H1 (cell line): Measurements from ENCODE around the gene SIGLEC7. TPM values are rescaled to one million over a fixed set of nuclear protein-coding genes. Genes with fewer than 3 reads are reported as not detected.

Source experiments
- CTCF ChIA-PET: fragments of 300-600 bp; sonication (Branson Sonifier 250); formaldehyde crosslinking; loops from one replicate; lab custom pipeline; 2021; ENCODE audit not compliant: partially characterized antibody; lab: Charles Lee
- POLR2A ChIA-PET: fragments of 300-600 bp; sonication (Branson Sonifier 250); formaldehyde crosslinking; loops from one replicate; lab custom pipeline; 2021; ENCODE audit warnings: inconsistent platforms; ENCODE audit not compliant: partially characterized antibody; lab: Charles Lee
- DNase-seq, 2 experiments: peaks; one replicate each; pipeline versions ENCODE4 v3.0.0 to v3.0.0-alpha.2; 2010 to 2022; ENCODE audit warnings: low spot score in 2 of 2, low read depth in 1 of 2, mixed read lengths in 1 of 2
- FAIRE-seq: peaks from 2 replicates; lab custom pipeline; 2011; peaks lifted over from hg19 to GRCh38; lab: Jason Lieb, UNC
- H2AFZ ChIP-seq: 2 replicates; pipeline ENCODE4 v1.8.1; 2012; ENCODE audit warnings: low read length, inconsistent platforms
- H2AK5ac ChIP-seq: 2 replicates; pipeline ENCODE4 v1.6.1; 2013; ENCODE audit warnings: low read depth, low read length
- H2BK120ac ChIP-seq: replicated peaks from 2 replicates; pipeline ENCODE3; 2013; ENCODE audit warnings: low read depth, low read length, inconsistent platforms
- H2BK12ac ChIP-seq: 2 replicates; pipeline ENCODE4 v1.6.1; 2013; ENCODE audit warnings: low read depth, low read length
- H2BK15ac ChIP-seq: 2 replicates; pipeline ENCODE4 v1.6.1; 2013; ENCODE audit warnings: low read length
- H2BK20ac ChIP-seq: 2 replicates; pipeline ENCODE4 v1.6.1; 2013; ENCODE audit warnings: low read length
- H2BK5ac ChIP-seq: 2 replicates; pipeline ENCODE4 v1.6.1; 2013; ENCODE audit warnings: low read depth, low read length
- H3K14ac ChIP-seq: 2 replicates; pipeline ENCODE4 v1.6.1; 2013; ENCODE audit warnings: inconsistent platforms; ENCODE audit not compliant: insufficient read length
- H3K18ac ChIP-seq: 2 replicates; pipeline ENCODE4 v1.6.1; 2013; ENCODE audit warnings: low read length; ENCODE audit errors: extremely low read depth
- H3K23ac ChIP-seq: 2 replicates; pipeline ENCODE4 v1.6.1; 2013; ENCODE audit warnings: inconsistent platforms; ENCODE audit not compliant: insufficient read length
- H3K23me2 ChIP-seq: 2 replicates; pipeline ENCODE4 v1.6.1; 2013; ENCODE audit warnings: low read depth, low read length
- H3K27ac ChIP-seq: 2 replicates; pipeline ENCODE4 v1.6.1; 2011; ENCODE audit warnings: low read depth, low read length, inconsistent platforms
- H3K27me3 ChIP-seq, 4 experiments: replicated peaks in 1 of 4; 1 replicate in 1 of 4; 2 replicates in 3 of 4; pipeline versions ENCODE4 v1.6.1 to v1.8.1; 2011 to 2013; ENCODE audit warnings: low read length in 3 of 4, mild to moderate bottlenecking in 3 of 4, inconsistent platforms in 2 of 4, mixed read lengths in 2 of 4, moderate library complexity in 1 of 4; ENCODE audit not compliant: control insufficient read depth in 3 of 4, insufficient read depth in 3 of 4; ENCODE audit errors: extremely low read depth in 1 of 4
- H3K36me3 ChIP-seq, 4 experiments: 2 replicates each; pipeline versions ENCODE4 v1.6.1 to v1.8.1; 2011 to 2013; ENCODE audit warnings: mild to moderate bottlenecking in 4 of 4, low read length in 3 of 4, moderate library complexity in 2 of 4, control low read depth in 1 of 4, inconsistent platforms in 1 of 4; ENCODE audit not compliant: insufficient read depth in 4 of 4, control insufficient read depth in 2 of 4
- H3K4ac ChIP-seq: replicated peaks from 2 replicates; pipeline ENCODE3; 2013; ENCODE audit warnings: low read length, low read depth, mixed read lengths, inconsistent platforms; ENCODE audit not compliant: insufficient read length
- H3K4me1 ChIP-seq, 4 experiments: replicated peaks in 1 of 4; 1 replicate in 1 of 4; 2 replicates in 3 of 4; pipeline versions ENCODE4 v1.6.1 to v1.8.1; 2011 to 2013; ENCODE audit warnings: low read length in 3 of 4, inconsistent platforms in 2 of 4, mixed read lengths in 1 of 4; ENCODE audit not compliant: insufficient read depth in 4 of 4, control insufficient read depth in 3 of 4
- H3K4me2 ChIP-seq, 2 experiments: 2 replicates each; pipeline versions ENCODE4 v1.6.1 to v1.8.1; 2011 to 2013; ENCODE audit warnings: low read depth in 2 of 2, low read length in 2 of 2, control low read depth in 1 of 2, inconsistent platforms in 1 of 2, mild to moderate bottlenecking in 1 of 2; ENCODE audit not compliant: insufficient read depth in 1 of 2
- H3K4me3 ChIP-seq, 4 experiments: fragments of 200-600, 300-600 bp in 1 of 4; sonication (generic), shearing (Covaris generic), sonication (Bioruptor Twin) in 1 of 4; 2 replicates each; pipeline versions ENCODE4 v1.5.1 to v1.8.1; 2011 to 2016; ENCODE audit warnings: low read length in 4 of 4, low read depth in 3 of 4, control low read depth in 2 of 4, inconsistent platforms in 2 of 4, mild to moderate bottlenecking in 2 of 4, mixed read lengths in 1 of 4, moderate library complexity in 1 of 4; ENCODE audit not compliant: insufficient read depth in 2 of 4; ENCODE audit errors: extremely low read depth in 1 of 4
- H3K56ac ChIP-seq: replicated peaks from 2 replicates; pipeline ENCODE3; 2013; ENCODE audit warnings: low read depth, mild to moderate bottlenecking, mixed read lengths, low read length, inconsistent platforms; ENCODE audit not compliant: insufficient read length
- H3K79me1 ChIP-seq: 2 replicates; pipeline ENCODE4 v1.6.1; 2013; ENCODE audit warnings: low read depth, low read length, control low read depth
- H3K79me2 ChIP-seq, 2 experiments: 2 replicates each; pipeline versions ENCODE4 v1.6.1 to v1.8.1; 2012 to 2013; ENCODE audit warnings: low read length in 2 of 2, mild to moderate bottlenecking in 2 of 2, inconsistent platforms in 1 of 2; ENCODE audit not compliant: insufficient read depth in 2 of 2, control insufficient read depth in 1 of 2
- H3K9ac ChIP-seq, 4 experiments: replicated peaks in 1 of 4; 1 replicate in 1 of 4; 2 replicates in 3 of 4; pipeline versions ENCODE4 v1.6.1 to v1.8.1; 2011 to 2013; ENCODE audit warnings: low read depth in 3 of 4, low read length in 3 of 4, control low read depth in 2 of 4, mild to moderate bottlenecking in 2 of 4, moderate library complexity in 2 of 4, inconsistent platforms in 1 of 4; ENCODE audit errors: extremely low read depth in 1 of 4
- H3K9me3 ChIP-seq, 2 experiments: 2 replicates each; pipeline versions ENCODE4 v1.6.1 to v1.8.1; 2012 to 2013; ENCODE audit warnings: mild to moderate bottlenecking in 2 of 2, moderate library complexity in 2 of 2, control low read depth in 1 of 2, inconsistent platforms in 1 of 2, low read depth in 1 of 2, low read length in 1 of 2, mixed read lengths in 1 of 2; ENCODE audit not compliant: insufficient read depth in 2 of 2
- H4K20me1 ChIP-seq, 2 experiments: replicated peaks in 1 of 2; 2 replicates each; pipeline versions ENCODE3 to v1.8.1; 2011 to 2013; ENCODE audit warnings: inconsistent platforms in 2 of 2, low read length in 2 of 2, mild to moderate bottlenecking in 1 of 2; ENCODE audit not compliant: insufficient read depth in 2 of 2, control insufficient read depth in 1 of 2
- H4K5ac ChIP-seq: 2 replicates; pipeline ENCODE4 v1.6.1; 2013; ENCODE audit warnings: low read length, low read depth, mixed read lengths, inconsistent platforms; ENCODE audit not compliant: insufficient read length
- H4K8ac ChIP-seq: 2 replicates; pipeline ENCODE4 v1.8.0; 2013; ENCODE audit warnings: mild to moderate bottlenecking, moderate library complexity, low read length, inconsistent platforms; ENCODE audit not compliant: insufficient read depth; ENCODE audit errors: extremely low read depth
- H4K91ac ChIP-seq: replicated peaks from 2 replicates; pipeline ENCODE3; 2013; ENCODE audit warnings: low read length, mixed read lengths, inconsistent platforms; ENCODE audit not compliant: insufficient read length
- BCL11A ChIP-seq, 2 experiments: IDR thresholded peaks; one replicate each; pipeline ENCODE4 v1.6.1; 2011; ENCODE audit warnings: low read depth in 2 of 2, low read length in 2 of 2, mild to moderate bottlenecking in 2 of 2
- CBX8 ChIP-seq: fragments of 300-800, 300-1000 bp; sonication (generic); IDR thresholded peaks from 2 replicates; pipeline ENCODE4 v1.7.1; 2016; ENCODE audit warnings: low read depth, low read length, borderline replicate concordance
- CREB1 ChIP-seq: IDR thresholded peaks from 2 replicates; pipeline ENCODE4 v1.6.1; 2012; ENCODE audit warnings: inconsistent platforms
- CTBP2 ChIP-seq: IDR thresholded peaks from 2 replicates; pipeline ENCODE4 v1.7.0; 2011; ENCODE audit warnings: borderline replicate concordance, mild to moderate bottlenecking, moderate library complexity, mixed read lengths, low read length; ENCODE audit not compliant: insufficient read depth, insufficient read length
- HDAC6 ChIP-seq: IDR thresholded peaks from one replicate; pipeline ENCODE4 v1.7.1; 2012; ENCODE audit warnings: low read depth, mild to moderate bottlenecking, inconsistent platforms, low read length, moderate library complexity
- KDM4A ChIP-seq: IDR thresholded peaks from one replicate; pipeline ENCODE4 v1.7.1; 2012; ENCODE audit warnings: low read depth, mild to moderate bottlenecking, moderate library complexity, low read length, inconsistent platforms; ENCODE audit not compliant: severe bottlenecking
- WGBS, 2 experiments: shearing (Covaris generic) in 1 of 2; methylation state at CpG; one replicate each; pipeline versions ENCODE4 v1.1.6 to v1.1.7; 2013 to 2015; ENCODE audit warnings: low lambda C conversion rate in 2 of 2, mixed read lengths in 2 of 2, inconsistent platforms in 1 of 2, low coverage in 1 of 2, missing lambda C conversion rate in 1 of 2; ENCODE audit not compliant: insufficient replicate concordance in 2 of 2, insufficient coverage in 1 of 2, insufficient read length in 1 of 2; ENCODE audit errors: extremely low coverage in 1 of 2, missing lambda C conversion rate in 1 of 2; 5-methylcytosine and 5-hydroxymethylcytosine counted together
- polyA plus RNA-seq, 7 experiments: library from polyadenylated mRNA; depleted of rRNA in 3 of 7; stranded (reverse) in 5 of 7; unstranded in 2 of 7; fragments of >200 nt in 5 of 7; fragments of 200-250 nt in 2 of 7; gene quantifications; 1 replicate in 5 of 7; 2 replicates in 1 of 7; 4 replicates in 1 of 7; pipeline versions ENCODE4 v1.2.1 to v1.2.3, GENCODE V29; 2011 to 2013; ENCODE audit warnings: missing spikeins in 2 of 7, mixed read lengths in 2 of 7
- total RNA-seq: library from RNA; stranded (reverse); fragmentation: NEBNext Ultra II Directional; extraction: Animal tissue kit (Norgen Biotek cat#: 25700); gene quantifications from 2 replicates; pipeline ENCODE4 v1.2.1, GENCODE V29; 2021

Gene SIGLEC7
- total and polyA plus RNA-seq, 2 of the 8 experiments (the other 6 are each of a cell fraction or from before 2014, with no cell fraction given), result not detected

GRCh38 chr19:51173681-51174080 is 31.6 kb downstream of the SIGLEC7 start:
- no peaks in the 10 kb centered on the region for H3K79me1 ChIP-seq
- POLR2A ChIA-PET, result no interaction called here
- no peak overlapping the region for H3K56ac ChIP-seq
- no peak overlapping the region for H2BK5ac ChIP-seq
- no peak overlapping the region for H2BK12ac ChIP-seq
- H4K5ac ChIP-seq, result no peak overlapping the region
- no peaks in the 10 kb centered on the region for H3K23me2 ChIP-seq
- H3K9me3 ChIP-seq, result peaks cover 0 to under 1% of the 10 kb centered on the region in 2 experiments; a peak in 1 of 4 replicates
- DNase-seq (no peak), FAIRE-seq (no peak)
- H3K27me3 ChIP-seq, result no peaks in the 10 kb centered on the region; a peak in 3 of 7 replicates
- 82% methylated on average over 5 of the region's 5 CpGs; no CpG with 5 or more reads in 1 of the 2 experiments for WGBS, 2 experiments
- no peak overlapping the region for H3K4me2 ChIP-seq
- H3K4ac ChIP-seq, result no peak overlapping the region
- no peaks in the 10 kb centered on the region for H4K20me1 ChIP-seq
- H3K27ac ChIP-seq, result no peak overlapping the region
- H2BK120ac ChIP-seq, result no peak overlapping the region
- H2AFZ ChIP-seq, result no peak overlapping the region
- H2BK20ac ChIP-seq, result no peak overlapping the region
- H3K14ac ChIP-seq, result no peak overlapping the region
- no peaks in the 10 kb centered on the region for H3K36me3 ChIP-seq
- TF ChIP-seq CREB1 (no peak), BCL11A (IDR thresholded peaks at IDR 0.05; ENCODE audit: low read depth in 2 of 2, low read length in 2 of 2) (no peak), CBX8 (no peak), HDAC6 (no peak), KDM4A (no peak), CTBP2 (no peak)
- H3K4me1 ChIP-seq, result no peaks in the 10 kb centered on the region
- no peak overlapping the region for H3K9ac ChIP-seq
- no peak overlapping the region for H4K8ac ChIP-seq
- no peaks in the 10 kb centered on the region for H3K79me2 ChIP-seq
- no peak overlapping the region for H3K4me3 ChIP-seq
- H4K91ac ChIP-seq, result no peak overlapping the region
- H2AK5ac ChIP-seq, result no peak overlapping the region
- no peak overlapping the region for H2BK15ac ChIP-seq
- CTCF ChIA-PET, result no interaction called here
- no peak overlapping the region for H3K18ac ChIP-seq
- H3K23ac ChIP-seq, result no peak overlapping the region
